DMS153 treated with DMSO at 0.1 percent for 48 hours (cell line): Measurements from ENCODE around the gene CLDN16.

Experiments
- DNase-seq: peaks from one replicate; lab custom pipeline; 2025; ENCODE audit not compliant: unreplicated experiment; lab: John Stamatoyannopoulos, UW

The CLDN16 gene

DNA sequence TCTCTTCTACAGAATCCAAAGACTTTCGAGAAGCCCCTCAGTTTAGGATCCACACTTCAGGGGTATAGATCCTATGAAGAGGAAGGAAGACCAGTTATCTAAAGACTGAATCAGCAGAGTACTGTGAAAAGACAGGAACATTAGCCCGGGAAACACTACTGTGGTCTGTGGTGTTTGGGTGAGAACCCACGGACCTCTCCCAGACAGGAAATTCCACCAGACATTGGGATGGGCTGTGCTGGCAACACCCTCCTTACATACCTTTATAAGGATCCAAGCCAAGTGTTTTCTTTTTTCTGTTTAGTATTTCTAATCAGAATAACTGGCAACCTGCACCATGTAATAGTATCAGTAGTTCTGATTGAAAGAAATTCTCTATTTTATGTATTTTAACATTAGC is 47.7 kb downstream of the CLDN16 start:
- DNase-seq, result no peak

DNA sequence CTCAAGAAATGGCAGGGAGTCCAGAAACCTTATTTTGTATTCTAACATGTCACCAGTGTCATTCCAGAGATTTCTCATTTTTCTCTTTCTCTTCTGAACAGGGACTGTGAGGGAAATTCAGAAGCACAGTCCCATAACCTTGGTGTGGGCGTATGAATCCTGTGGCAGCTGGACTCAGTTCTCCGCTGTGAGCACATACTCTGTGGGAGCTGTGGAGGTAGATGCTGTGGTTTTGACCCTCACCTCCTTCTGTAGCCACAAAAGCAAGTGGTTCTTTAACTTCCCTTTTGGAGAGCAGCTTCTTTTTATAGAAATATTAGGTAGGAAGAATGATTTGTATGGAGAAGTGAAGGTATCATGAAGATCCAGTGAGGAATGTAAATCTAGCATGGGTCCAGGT is 48.4 kb downstream of the CLDN16 start:
- DNase-seq, result no peak

DNA sequence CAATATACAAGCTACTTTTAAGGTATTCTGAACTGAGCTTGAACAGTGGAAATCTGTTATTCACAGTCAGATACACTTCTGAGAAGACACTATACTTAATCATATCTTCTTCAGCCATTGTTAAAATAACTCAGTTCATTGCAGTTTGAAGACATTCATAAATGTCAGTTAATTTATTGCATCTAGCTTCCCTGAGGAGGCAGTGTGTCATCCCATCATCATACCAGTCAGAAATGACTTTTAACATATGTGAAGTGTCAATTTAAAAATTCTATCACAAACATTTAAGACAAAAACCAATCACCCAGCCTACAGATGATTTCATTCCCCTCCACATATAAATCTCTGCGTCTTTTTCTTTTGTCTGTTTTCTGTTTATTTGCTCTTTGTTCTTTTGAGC is 54.3 kb downstream of the CLDN16 start:
- no peak for DNase-seq

DNA sequence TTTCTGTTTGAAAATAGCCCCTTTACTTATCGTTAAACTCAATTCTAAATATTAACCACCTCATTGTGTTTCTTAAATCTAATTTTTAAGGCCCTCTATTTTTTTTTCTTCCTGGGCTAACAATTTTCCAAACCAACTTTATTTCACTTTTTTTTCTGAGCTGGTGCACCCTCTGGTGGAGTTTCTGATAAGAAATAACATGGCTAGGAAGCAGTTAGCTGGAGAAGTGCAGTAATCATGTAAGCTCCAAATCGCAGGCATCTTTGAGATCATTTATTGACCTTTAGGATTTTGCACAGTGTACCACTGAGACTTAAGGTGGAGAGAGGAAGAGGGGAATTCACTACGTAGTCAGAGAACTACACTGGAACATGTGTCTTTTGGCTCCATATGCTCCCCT is 55.3 kb downstream of the CLDN16 start:
- no peak for DNase-seq

DNA sequence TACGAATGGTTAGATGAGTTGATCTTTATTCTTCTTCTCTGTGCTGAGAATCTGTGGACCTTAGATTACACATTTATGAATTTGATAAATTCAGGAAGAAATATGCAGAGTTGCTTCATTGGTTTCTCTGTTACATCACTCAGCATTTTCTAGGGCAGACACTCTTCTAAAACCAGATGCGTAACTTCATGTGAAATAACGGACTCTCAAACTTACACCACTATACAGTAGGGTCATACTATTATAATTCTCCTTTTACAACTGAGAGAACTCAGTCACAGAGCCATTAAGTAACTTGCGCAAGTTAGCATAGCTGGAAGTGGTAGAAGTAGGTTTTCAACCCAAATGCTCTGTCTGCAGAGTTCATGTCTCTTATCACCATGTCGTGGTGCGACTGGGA is 56.0 kb downstream of the CLDN16 start:
- no peak for DNase-seq

DNA sequence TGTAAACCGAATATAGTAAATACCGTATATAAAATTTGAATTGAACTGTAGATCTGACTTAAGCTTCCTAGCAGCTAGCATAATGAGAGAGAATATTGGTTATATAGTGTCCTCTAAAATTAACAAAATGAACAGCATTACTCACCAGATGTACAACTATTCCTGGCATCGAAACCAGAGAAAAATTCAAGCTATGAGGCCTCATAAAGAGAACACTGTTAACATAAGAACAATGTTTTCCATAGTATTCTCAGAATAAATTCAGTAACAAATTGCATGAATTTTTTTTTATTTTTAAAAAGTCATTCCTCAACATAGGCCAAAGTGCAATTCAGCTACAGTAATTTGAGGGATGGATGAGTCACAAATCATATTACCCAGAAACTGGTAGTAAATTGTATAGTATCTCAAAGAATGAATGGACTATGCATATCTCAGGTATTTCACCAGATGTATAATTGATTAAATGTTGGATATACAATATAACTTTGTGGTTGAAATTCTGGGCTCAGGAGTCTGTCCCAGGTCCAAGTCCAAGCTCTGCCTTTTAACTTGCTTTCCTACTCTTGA is 56.7 kb downstream of the CLDN16 start:
- DNase-seq, result no peak

DNA sequence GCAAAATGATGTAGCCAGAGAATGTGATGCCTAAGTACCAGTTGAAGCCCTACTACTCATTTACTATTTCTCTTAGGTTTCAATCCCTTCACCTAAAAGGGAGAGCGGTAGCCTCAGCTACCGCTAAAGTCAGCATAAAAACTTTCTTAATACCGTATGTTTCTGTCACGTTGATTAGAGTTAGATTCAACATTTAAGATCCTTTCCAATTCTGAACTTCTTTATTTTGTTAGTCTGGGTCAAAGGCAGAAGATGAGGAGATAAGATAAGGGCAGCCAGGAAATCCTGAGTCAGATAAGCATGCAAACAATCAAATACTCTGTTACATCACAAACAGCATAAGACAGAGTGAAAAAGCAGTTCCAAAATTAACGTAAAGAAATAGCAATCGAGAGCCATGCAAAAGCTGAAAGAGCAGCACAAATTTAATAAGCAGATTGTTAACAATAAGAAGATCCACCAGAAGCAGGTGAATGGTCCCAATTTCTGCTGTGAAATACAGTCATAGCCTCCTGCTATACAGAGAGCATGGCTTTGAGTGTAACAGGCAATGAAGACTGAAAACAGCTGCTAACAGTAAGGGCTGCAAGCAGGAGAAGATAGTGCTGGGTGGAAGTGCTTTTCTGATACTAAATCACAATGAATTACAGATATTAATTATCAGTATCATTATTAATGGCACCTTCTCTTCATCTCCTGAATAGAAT is 58.8 kb downstream of the CLDN16 start:
- DNase-seq, result no peak

DNA sequence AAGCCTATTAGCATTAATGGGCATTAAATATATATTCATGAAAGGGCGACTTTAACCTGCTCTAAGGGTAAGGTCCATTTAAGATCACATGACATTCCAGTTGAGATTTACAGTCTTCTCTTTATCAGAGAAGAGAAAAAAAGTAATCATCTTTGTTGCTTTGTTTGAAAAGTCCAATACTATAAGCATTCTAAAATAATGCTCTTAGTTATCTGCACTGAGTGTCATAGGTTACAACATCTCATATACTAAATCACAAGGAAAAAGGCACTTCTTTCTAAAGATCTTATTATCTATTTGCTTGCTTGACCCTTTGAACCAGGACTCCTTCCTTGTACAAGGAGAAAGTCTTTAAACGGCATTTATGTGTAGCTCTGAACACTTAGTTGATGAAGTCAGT is 60.3 kb downstream of the CLDN16 start:
- DNase-seq, result no peak

DNA sequence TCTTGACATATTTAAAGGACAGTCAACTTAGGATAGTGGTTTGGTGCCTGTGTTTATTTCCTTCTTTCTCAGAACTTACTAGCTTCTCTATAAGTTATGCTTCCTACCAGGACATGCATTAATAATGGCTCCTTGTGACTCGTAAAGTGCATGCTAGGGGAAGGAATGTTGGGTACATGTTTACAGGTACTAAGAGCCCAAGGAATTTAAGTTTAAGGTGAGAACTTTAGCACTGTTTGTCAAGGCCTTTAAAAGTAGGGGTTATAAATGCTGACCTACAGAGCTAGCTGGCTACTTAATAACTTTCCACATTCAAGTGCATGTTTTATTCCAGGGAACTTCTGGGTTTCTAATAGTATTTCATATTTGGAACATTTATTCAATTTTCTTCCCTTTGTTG is 61.8 kb downstream of the CLDN16 start, which contains the start of gene TMEM207:
Gene TMEM207, minus strand, starts transcription at position 101 of the 400 bp plus-strand sequence. Its CDS starts 92 bp downstream, at position 9.
- no peak for DNase-seq

DNA sequence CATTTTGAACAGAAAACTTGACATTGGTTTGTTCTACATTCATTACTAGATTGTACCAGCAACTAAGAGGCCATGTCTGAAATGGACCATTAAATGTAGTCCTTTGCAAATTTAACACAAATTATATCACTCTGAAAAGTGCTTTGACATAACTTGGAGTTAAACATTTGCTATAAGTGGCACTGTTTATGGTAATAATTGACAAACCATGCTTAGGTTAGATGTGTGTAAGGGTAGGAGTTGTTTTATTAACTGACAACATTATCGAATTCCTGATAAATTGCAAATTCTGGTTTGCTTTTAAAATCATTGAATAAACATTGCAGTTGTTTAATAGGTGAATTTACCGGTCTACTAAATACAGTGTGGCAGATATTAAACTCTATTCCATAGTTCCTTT is 67.9 kb downstream of the CLDN16 start:
- no peak for DNase-seq

DNA sequence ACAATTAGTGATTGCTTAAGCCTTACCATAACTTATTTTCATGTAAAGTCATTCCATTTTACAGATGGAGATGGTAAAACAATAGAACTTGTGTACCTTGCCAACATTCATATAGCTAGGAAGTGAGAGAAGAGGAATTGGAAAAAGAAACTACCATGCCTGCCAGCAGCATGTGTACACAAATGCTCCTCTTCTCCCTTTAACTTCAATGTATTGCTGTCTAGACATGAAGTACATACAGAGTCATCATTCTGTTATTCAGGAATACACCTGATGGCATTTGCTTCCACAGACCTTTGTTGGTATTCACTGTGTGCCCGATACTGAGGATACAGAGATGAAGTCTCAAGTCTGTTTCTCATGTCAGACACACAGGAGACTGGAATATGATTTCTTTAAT is 68.8 kb downstream of the CLDN16 start:
- DNase-seq, result no peak

DNA sequence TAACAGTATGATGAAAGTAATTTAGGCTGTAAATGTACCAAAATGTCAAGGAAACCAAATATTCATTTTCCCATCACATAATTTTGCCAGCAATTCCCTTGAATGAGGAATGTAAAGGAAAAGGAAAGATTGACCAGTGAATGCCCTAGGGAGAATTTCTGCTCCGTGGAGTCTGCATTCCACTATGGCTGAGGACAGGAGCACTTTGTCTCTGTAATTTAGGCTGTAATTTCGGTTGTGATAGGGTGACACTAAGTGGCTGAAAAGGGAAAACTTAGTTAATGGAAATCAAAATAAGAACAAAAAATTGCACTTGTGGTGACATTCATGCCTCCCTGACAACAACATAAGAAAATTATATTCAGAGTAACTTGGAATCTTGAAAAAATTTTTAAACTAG is 70.1 kb downstream of the CLDN16 start:
- DNase-seq, result no peak
